Subcutaneous adipose tissue (tissue), 4 donors: ENCODE results near the gene SAMD4A. TPM values are rescaled to one million over a fixed set of nuclear protein-coding genes. Genes with fewer than 3 reads are reported as not detected.

ENCODE experiments used
- total RNA-seq, 4 donors: library from RNA; depleted of rRNA; stranded (reverse); fragments of >200 nt; gene quantifications; one replicate each; pipeline ENCODE4 v1.1.0, GENCODE V29; 2016
- TF ChIP-seq, protein P1 (sequence below): fragments of 450-650 bp; IDR thresholded peaks from one replicate; pipeline ENCODE4 v1.5.1; 2016; ENCODE audit warnings: low read depth, mild to moderate bottlenecking, control low read depth, antibody characterized with exemption, moderate library complexity

Gene SAMD4A
- total RNA-seq, 4 donors from 2014 or later: 30.0 to 65.9 (median 39.7) TPM

DNA sequence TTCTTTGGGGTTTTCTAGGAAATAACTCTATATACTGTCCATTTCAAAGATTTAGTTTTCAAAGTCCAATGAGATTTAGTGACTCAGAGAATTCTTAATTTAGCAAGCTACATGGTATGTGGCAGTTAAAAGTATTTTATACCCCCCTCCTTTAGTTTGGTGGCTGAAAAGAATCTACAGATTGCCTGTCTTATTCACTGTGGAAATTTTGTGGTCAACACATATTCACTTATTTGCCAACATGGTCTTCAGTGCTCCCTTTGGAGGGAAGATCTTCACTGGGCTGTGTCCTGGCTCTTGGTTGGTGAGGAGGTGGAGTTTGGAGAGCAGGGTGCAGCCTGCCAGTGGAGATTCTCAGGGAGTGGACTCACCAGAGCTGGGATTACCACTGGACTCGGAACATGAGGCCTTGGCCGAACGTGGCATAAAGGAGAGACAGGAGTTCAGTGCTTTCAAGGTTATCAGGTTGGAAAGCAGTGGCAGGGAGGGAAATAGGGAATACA, 39.8 kb downstream of the SAMD4A start:
- TF ChIP-seq, protein P1, sequence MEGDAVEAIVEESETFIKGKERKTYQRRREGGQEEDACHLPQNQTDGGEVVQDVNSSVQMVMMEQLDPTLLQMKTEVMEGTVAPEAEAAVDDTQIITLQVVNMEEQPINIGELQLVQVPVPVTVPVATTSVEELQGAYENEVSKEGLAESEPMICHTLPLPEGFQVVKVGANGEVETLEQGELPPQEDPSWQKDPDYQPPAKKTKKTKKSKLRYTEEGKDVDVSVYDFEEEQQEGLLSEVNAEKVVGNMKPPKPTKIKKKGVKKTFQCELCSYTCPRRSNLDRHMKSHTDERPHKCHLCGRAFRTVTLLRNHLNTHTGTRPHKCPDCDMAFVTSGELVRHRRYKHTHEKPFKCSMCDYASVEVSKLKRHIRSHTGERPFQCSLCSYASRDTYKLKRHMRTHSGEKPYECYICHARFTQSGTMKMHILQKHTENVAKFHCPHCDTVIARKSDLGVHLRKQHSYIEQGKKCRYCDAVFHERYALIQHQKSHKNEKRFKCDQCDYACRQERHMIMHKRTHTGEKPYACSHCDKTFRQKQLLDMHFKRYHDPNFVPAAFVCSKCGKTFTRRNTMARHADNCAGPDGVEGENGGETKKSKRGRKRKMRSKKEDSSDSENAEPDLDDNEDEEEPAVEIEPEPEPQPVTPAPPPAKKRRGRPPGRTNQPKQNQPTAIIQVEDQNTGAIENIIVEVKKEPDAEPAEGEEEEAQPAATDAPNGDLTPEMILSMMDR: no peak

DNA sequence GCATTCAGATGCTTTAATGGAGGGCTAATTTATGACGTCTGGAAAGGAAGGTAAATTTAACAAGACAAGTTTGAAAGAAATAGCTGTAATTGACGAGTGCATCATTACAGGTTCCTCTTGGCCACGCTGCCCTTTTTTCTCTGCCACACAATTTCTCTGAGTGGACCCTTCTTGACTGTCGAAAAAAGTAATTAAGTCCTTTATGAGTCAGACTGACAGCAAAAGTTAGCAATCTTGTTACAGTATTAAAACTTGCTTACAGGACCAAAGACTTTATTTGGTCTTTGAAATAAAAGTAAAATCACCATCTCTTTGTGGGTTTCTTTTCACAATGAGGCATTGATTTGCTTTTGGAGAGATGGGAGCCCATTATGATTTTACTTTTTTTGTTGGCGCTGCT, 42.6 kb downstream of the SAMD4A start:
- TF ChIP-seq, protein P1: no peak

DNA sequence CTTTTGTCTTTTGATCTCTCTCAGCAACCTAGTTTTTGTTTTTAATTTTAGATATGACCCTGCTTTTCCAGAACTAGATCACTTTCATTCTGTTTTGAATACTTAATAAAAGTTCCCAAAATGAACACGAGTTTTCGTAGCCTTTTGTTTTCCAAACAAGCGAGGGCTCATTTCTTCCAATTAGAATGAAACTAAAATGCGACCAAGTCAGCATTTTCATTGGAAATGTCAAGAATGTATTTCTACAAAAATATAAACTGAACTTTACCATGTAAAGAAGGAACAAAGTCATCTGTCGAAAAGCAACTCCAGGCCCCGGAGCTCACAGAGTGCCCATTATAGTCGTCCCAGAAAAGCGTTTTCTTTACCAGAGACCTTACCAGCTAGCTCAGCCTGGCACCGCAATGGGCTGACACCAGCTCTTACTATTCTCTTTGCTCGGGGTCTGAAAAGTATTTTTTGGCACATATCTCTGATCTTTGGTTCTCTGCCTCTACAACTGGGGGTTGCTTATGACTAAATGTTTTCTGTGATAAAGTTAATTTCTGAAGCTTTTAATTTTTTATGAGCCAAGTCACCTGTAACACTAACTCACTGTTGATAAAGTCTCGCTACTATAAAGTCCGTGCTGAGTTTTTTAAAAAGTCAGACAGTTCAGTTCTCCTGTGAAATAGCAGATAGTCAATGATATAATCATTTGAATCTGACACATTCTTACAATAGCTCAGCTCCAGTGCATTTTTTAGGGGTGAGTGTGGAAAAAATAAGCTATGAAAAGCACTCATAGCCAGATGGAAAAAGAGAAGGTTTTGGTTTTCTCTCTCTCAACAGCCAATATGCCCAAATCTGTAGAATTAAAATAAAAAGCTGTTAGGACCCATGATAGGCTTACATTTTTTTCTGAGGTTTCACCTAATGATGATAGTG, 43.4 kb downstream of the SAMD4A start:
- TF ChIP-seq, protein P1: no peak

DNA sequence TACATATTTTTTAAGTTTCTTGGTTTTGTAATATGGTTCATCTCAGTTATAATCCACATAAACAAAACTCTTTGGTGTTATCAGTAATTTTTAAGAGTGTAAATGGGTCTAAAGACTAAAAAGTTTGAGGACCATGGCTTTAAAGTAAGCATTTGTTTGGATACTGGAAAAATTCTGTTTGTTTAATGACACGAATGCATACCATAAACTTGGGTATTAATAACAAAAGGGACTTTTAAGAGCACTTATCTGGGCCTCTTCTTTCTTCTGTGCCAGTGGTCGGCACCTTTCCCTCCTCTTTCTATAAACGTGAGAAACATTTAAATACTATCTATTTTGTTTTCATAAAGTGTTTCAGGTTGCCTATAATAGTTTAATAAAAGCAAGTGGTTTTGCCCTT, 47.4 kb downstream of the SAMD4A start:
- TF ChIP-seq, protein P1: no peak

DNA sequence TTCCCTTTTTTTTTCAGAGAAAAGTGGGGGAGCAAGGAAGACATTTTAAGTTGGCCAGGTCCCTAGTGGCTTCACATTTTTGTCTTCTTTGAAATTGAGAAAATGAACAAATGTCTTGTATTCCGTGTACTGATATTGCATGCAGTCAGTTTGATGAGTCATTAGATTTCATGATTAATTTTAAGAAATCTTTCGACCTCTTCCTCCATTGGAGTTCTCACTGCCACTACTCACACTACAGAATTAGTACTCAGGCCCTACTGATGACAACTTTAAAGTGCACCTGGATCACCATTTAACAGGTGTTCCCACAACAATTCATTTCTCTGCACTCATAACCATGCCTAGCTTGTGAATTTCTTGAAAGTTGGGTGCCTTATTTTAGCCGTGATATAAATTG, 50.5 kb downstream of the SAMD4A start:
- TF ChIP-seq, protein P1: no peak

DNA sequence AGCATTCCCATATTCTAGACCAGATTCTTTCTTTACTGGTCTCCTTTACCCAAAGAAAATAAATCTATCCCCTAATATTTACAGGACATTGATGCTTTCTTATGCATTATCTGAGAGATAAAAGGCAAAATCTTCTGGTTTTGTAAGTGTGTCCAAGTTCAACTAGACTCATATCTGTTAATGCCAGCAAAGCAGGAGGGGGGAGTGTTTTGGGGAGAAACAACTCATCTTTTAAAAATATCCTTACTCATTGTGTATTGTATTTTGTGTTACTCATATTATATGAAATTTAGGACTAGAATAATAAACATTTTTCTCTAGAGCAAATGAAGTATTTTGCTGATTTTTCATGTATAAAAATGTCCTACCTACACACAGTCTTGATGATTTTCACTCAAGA, 54.8 kb downstream of the SAMD4A start:
- TF ChIP-seq, protein P1: no peak

DNA sequence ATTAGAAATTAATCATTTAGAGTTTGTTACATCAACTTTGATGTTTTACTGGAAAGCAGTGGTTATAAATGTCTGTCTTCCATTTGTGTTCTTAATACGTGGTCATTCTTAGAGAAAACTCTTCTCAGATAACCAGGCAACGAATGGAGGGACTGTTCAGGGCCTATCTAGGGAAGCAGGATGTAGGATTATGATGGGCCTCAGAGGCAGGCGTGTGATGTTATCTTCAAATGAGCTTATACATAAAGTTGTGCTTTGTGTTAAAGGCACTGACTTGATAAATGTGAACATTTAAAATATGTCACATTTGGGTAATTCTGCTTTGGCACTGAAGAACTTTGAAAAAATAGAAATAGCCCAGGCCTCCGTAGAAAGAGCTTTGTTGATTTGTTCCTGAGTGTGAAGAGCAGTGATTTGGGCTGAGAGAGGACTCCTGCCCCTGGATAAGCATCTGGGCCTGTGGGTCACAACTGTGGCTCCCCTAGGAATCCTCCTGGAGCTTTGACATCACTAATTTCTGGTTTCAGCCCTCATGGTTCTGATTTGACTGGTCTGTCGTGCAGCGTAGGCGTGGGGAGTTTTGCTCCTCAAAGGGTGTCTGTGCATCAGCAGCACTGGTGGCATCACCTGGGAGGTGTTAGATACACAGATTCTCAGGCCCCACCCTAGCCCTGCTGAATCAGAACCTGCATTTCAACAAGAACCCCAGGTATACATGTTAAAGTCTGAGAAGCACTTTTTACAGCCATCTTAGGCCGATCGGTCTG, 55.4 kb downstream of the SAMD4A start:
- TF ChIP-seq, protein P1: no peak
